GM12878 (cell line): ENCODE data around the gene AARSD1. TPM values are rescaled to one million over a fixed set of nuclear protein-coding genes. Genes with fewer than 3 reads are reported as not detected.
A peak's percentile ranks its signal among the peaks of the same experiment; 100 is the strongest.
"Not testable (repeated sequence)": the region's sequence is repeated elsewhere in the genome, so short reads cannot be mapped to it uniquely, and the experiment has no call there.

Experiments used
- ATAC-seq: fragments of 200-7000 bp; cut with Tn5 transposase; 3 replicates; pipeline ENCODE4 v1.9.1; 2020; ENCODE audit warnings: mild to moderate bottlenecking, moderate library complexity
- BruUV-seq: library from RNA; stranded (reverse); fragments of 400-500 nt; replicated peaks from 2 replicates; lab custom pipeline; 2021; lab: Mats Ljungman, UMichigan
- CTCF ChIA-PET: fragments of 300-600 bp; sonication (Branson Sonifier 250); formaldehyde crosslinking; extraction: SDS; loops from one replicate; lab custom pipeline; 2021; ENCODE audit warnings: inconsistent platforms; lab: Yijun Ruan, JAX
- POLR2A ChIA-PET: fragments of 350-600 bp; formaldehyde crosslinking; extraction: SDS; loops from one replicate; lab custom pipeline; 2021; ENCODE audit warnings: inconsistent platforms; lab: Charles Lee
- RAD21 ChIA-PET: fragments of 300-600 bp; sonication (Branson Sonifier 250); formaldehyde crosslinking; loops from one replicate; lab custom pipeline; 2023; ENCODE audit warnings: antibody characterized with exemption; ENCODE audit not compliant: unreplicated experiment; lab: Charles Lee
- SMC1A ChIA-PET: fragments of 300-600 bp; sonication (Branson Sonifier 250); formaldehyde crosslinking; loops from one replicate; lab custom pipeline; 2023; ENCODE audit not compliant: unreplicated experiment, uncharacterized antibody; lab: Charles Lee
- DNase-seq: peaks from one replicate; pipeline ENCODE4 v3.0.0-alpha.2; 2011; ENCODE audit warnings: low read depth, low spot score
- FAIRE-seq: peaks from 3 replicates; lab custom pipeline; 2011; peaks lifted over from hg19 to GRCh38; lab: Jason Lieb, UNC
- H2AFZ ChIP-seq: 2 replicates; pipeline ENCODE4 v1.6.0; 2011; ENCODE audit warnings: low read depth, low read length, control low read depth; ENCODE audit not compliant: control insufficient read depth
- H3K27ac ChIP-seq: 2 replicates; pipeline ENCODE4 v1.5.1; 2011; ENCODE audit warnings: control low read depth; ENCODE audit not compliant: control insufficient read depth, insufficient read depth
- H3K27me3 ChIP-seq, 2 experiments: replicated peaks in 1 of 2; 2 replicates each; pipeline versions ENCODE4 v1.6.0 to v1.6.1; 2011; ENCODE audit warnings: low read length in 1 of 2; ENCODE audit not compliant: control insufficient read depth in 2 of 2, insufficient read depth in 2 of 2
- H3K36me3 ChIP-seq, 2 experiments: 2 replicates each; pipeline ENCODE4 v1.5.1; 2011; ENCODE audit warnings: low read length in 1 of 2; ENCODE audit not compliant: control insufficient read depth in 2 of 2, insufficient read depth in 2 of 2
- H3K4me1 ChIP-seq: 2 replicates; pipeline ENCODE4 v1.6.1; 2011; ENCODE audit warnings: mild to moderate bottlenecking, low read length, moderate library complexity, mixed read lengths; ENCODE audit not compliant: control insufficient read depth, insufficient read depth
- H3K4me2 ChIP-seq: 2 replicates; pipeline ENCODE4 v1.6.0; 2011; ENCODE audit warnings: control low read depth; ENCODE audit not compliant: control insufficient read depth, insufficient read depth
- H3K4me3 ChIP-seq: fragments of 200-600 bp; sonication (generic); 2 replicates; pipeline ENCODE4 v1.5.1; 2016
- H3K79me2 ChIP-seq: 2 replicates; pipeline ENCODE4 v1.6.0; 2011; ENCODE audit warnings: low read length; ENCODE audit not compliant: control insufficient read depth, insufficient read depth
- H3K9ac ChIP-seq: 2 replicates; pipeline ENCODE4 v1.8.0; 2011; ENCODE audit warnings: low read length, control low read depth, mixed read lengths; ENCODE audit not compliant: control insufficient read depth, insufficient read depth
- H3K9me3 ChIP-seq: replicated peaks from 3 replicates; pipeline ENCODE4 v1.5.1; 2011; ENCODE audit warnings: mild to moderate bottlenecking, low read length; ENCODE audit not compliant: control insufficient read depth, insufficient read depth
- H4K20me1 ChIP-seq: 2 replicates; pipeline ENCODE4 v1.6.0; 2011; ENCODE audit not compliant: control insufficient read depth, insufficient read depth
- CBFB ChIP-seq: IDR thresholded peaks from 2 replicates; pipeline ENCODE4 v1.6.1; 2016; ENCODE audit warnings: antibody characterized with exemption, low read depth
- IRF5 ChIP-seq: fragments of 450-650 bp; IDR thresholded peaks from 2 replicates; pipeline ENCODE4 v1.6.1; 2017; ENCODE audit warnings: borderline replicate concordance
- MTA3 ChIP-seq: IDR thresholded peaks from 2 replicates; pipeline ENCODE4 v1.6.1; 2012; ENCODE audit warnings: low read length, inconsistent platforms, borderline replicate concordance
- PML ChIP-seq: IDR thresholded peaks from 2 replicates; pipeline ENCODE4 v1.6.1; 2012; ENCODE audit warnings: low read length, inconsistent platforms
- POLR2A ChIP-seq: IDR thresholded peaks from 2 replicates; pipeline ENCODE4 v1.6.1; 2011; ENCODE audit warnings: low read depth, mild to moderate bottlenecking, low read length
- POLR2AphosphoS2 ChIP-seq: IDR thresholded peaks from 2 replicates; pipeline ENCODE4 v1.6.1; 2011; ENCODE audit warnings: low read depth, mild to moderate bottlenecking, low read length, improper control_type of control experiment, moderate library complexity
- RAD21 ChIP-seq: IDR thresholded peaks from 2 replicates; pipeline ENCODE4 v1.6.1; 2011; ENCODE audit warnings: mild to moderate bottlenecking, low read depth, low read length, moderate library complexity; ENCODE audit not compliant: insufficient read depth
- WGBS: methylation state at CpG from one replicate; pipeline ENCODE4 v1.1.6; 2016; ENCODE audit warnings: low lambda C conversion rate; ENCODE audit not compliant: insufficient replicate concordance, insufficient coverage; ENCODE audit errors: missing lambda C conversion rate; 5-methylcytosine and 5-hydroxymethylcytosine counted together
- in situ Hi-C: fragments of 300-500 bp; cut with MboI; formaldehyde crosslinking; loops from 9 replicates; pipeline ENCODE4 v1.14.3; 2018; ENCODE audit warnings: mixed read lengths
- intact Hi-C: fragments of 100-400 bp; cut with micrococcal nuclease; formaldehyde crosslinking; loops from one replicate; pipeline ENCODE4 v1.14.2; 2022; ENCODE audit not compliant: unreplicated experiment
- polyA plus RNA-seq, 11 experiments: library from polyadenylated mRNA; depleted of rRNA in 4 of 11; unstranded in 6 of 11; stranded (reverse) in 5 of 11; fragments of >200 nt; fragmentation: Nextera tagmentation in 4 of 11; fragmentation: Illumina TruSeq in 1 of 11; extraction: Ambion mirVana in 4 of 11; extraction: Trizol in 1 of 11; gene quantifications; 1 replicate in 1 of 11; 2 replicates in 10 of 11; pipeline versions ENCODE4 v1.2.1 to v1.2.3, GENCODE V29; 2011 to 2016; ENCODE audit warnings: inconsistent platforms in 2 of 11, missing spikeins in 2 of 11, low read depth in 1 of 11
- total RNA-seq, 4 experiments: library from RNA; depleted of rRNA in 3 of 4; stranded (reverse); fragments of >200 nt in 3 of 4; fragmentation: Illumina TruSeq in 1 of 4; extraction: Trizol in 1 of 4; gene quantifications; 2 replicates each; pipeline versions ENCODE4 v1.2.1 to v1.2.3, GENCODE V29; 2013 to 2021

The AARSD1 gene
- total and polyA plus RNA-seq, 10 of the 15 experiments (the other 5 are each of a cell fraction or from before 2014, with no cell fraction given), result 32.2 to 86.2 (median 52.8) TPM

- TF ChIP-seq IRF5, result no peak
- peak; percentile 80 for TF ChIP-seq POLR2A
- TF ChIP-seq, all 136 proteins: peak for 32
Observed at GRCh38 chr17:43006639-43007551, 42.6 kb upstream of the AARSD1 start, which contains the start of gene IFI35 (continued).

- H2AFZ ChIP-seq, result no peak overlapping the region
- peaks cover 8 to 19% of the 10 kb centered on the region in 2 experiments for H3K36me3 ChIP-seq
- SMC1A ChIA-PET, result no interaction called here
- peaks cover 6% of the 10 kb centered on the region for H3K4me1 ChIP-seq
- FAIRE-seq (no peak), ATAC-seq (no peak), DNase-seq (no peak)
- intact Hi-C loops, result no loop called here
- in situ Hi-C loops, result no loop called here
- no peak overlapping the region for H3K4me2 ChIP-seq
- H3K79me2 ChIP-seq, result peaks cover 40% of the 10 kb centered on the region
- H3K9ac ChIP-seq, result no peak overlapping the region
- POLR2A ChIA-PET, result interaction anchor here (0.6 to 1.1 kb wide), 2 partner anchors 48 to 237 kb away, joined by 3 read pairs; no protein-coding TSS in a partner anchor
- no peak overlapping the region for H3K4me3 ChIP-seq
- RAD21 ChIA-PET, result no interaction called here
- H3K27ac ChIP-seq, result no peak overlapping the region
- peak; percentile 36; the same call in 1 of the 2 replicates for TF ChIP-seq POLR2AphosphoS2
- peak; percentile 50; the same call in 1 of the 2 replicates for TF ChIP-seq MTA3
- TF ChIP-seq PML, result 0 out of 2 replicates have a peak, but pooled peaks have one; percentile 18
- TF ChIP-seq CBFB, result peak; percentile 39; the same call in 1 of the 2 replicates
- no peak for TF ChIP-seq RAD21
- no TSS peak for BruUV-seq
- 86% methylated on average over 5 of the region's 5 CpGs for WGBS
- H3K9me3 ChIP-seq, result no peaks in the 10 kb centered on the region
- no peaks in the 10 kb centered on the region for H4K20me1 ChIP-seq
- CTCF ChIA-PET, result interaction anchor here (1.3 kb wide), 1 partner anchor 161 kb away, joined by 3 read pairs; no protein-coding TSS in a partner anchor
- H3K27me3 ChIP-seq, result no peaks in the 10 kb centered on the region
Observed at GRCh38 chr17:43003542-43004172, 39.4 kb upstream of the AARSD1 start.

GRCh38 chr17:43000894-43001293, 36.6 kb upstream of the AARSD1 start:
- H3K9ac ChIP-seq, intact Hi-C loops, H3K9me3 ChIP-seq, H3K27ac ChIP-seq, DNase-seq, H4K20me1 ChIP-seq, H3K4me1 ChIP-seq, ATAC-seq, RAD21 ChIA-PET, FAIRE-seq, in situ Hi-C loops, H2AFZ ChIP-seq, H3K4me3 ChIP-seq, H3K4me2 ChIP-seq, H3K27me3 ChIP-seq: not testable (repeated sequence)
- TSS peak; percentile 16 for BruUV-seq
- peaks cover 26% of the 10 kb centered on the region for H3K79me2 ChIP-seq
- ChIA-PET SMC1A (interaction anchor here (0.6 kb wide), 1 partner anchor 61 kb away, joined by 3 read pairs; no protein-coding TSS in a partner anchor), CTCF (interaction anchor here (0.7 kb wide), 1 partner anchor 211 kb away, joined by 3 read pairs; no protein-coding TSS in a partner anchor), POLR2A (interaction anchor here (0.6 kb wide), 1 partner anchor 17 kb away, joined by 3 read pairs; no protein-coding TSS in a partner anchor)
- peaks cover 8 to 19% of the 10 kb centered on the region in 2 experiments for H3K36me3 ChIP-seq
- WGBS, result 97% methylated on average over 13 of the region's 13 CpGs
